GM19468 (cell line): Measurements from ENCODE around the gene ETV6.

Source experiments
- ATAC-seq: cut with Tn5 transposase; IDR thresholded peaks from one replicate; pipeline ENCODE4 v1.9.1; 2021; ENCODE audit warnings: mild to moderate bottlenecking, moderate library complexity, moderate number of reproducible peaks; ENCODE audit not compliant: unreplicated experiment; ENCODE audit errors: extremely low read depth

The ETV6 gene

DNA sequence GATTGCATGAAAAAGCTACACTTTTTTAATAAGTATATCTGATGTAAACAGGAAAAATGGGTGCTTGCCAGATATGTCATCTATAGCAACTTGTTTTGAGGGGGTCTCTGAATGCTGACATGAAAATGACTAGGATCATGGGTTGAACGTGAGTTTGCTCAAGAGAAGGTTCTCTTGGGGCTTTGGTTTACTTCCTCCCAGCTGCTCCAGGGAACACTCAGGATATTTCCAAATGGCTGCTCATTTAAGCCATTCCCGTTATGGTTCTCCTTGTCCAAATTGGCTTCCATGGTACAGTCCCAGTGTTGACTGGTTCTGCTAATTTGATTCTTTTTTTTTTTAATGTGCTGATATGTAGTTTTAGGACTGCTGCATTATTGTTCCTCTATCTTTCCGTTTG, 118.3 kb downstream of the ETV6 start:
- ATAC-seq, result no peak

DNA sequence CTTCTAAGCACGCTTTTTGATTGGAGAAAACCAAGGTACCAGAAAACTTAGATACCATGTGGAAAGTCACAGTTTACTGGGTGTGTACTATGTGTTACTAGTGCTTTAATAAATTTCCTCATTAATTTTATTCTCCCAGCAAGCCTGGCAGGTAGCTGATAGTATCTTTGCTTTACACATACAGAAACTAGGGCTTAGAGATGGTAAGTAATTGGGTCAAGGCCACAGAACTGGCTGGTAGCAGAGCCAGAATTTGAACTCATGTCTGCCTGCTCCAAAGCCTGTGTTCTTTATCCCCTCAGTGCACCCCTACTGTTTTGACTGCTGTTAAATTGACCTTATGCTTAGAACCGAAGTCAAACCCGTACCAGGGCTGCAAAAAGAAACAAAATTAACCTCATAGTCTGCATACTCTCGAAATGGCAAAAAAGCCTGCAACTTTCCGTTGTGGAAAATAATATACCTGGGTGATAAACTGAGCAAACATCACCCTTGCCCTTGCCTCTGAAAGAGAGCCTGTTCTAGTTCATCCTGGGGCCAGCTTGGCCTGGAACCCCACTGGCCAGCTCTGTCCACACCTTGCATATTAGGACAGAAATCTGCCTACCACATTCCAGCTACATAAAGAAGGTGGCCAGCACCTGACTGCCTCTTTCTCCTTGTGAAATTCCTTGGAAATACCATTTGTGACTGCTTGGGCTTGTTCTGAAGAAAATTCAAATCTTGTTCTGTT, 118.9 kb downstream of the ETV6 start:
- no peak for ATAC-seq

GRCh38 chr12:11769723-11770514, 120.4 kb downstream of the ETV6 start:
- no peak for ATAC-seq

GRCh38 chr12:11771356-11771755, 121.9 kb downstream of the ETV6 start:
- ATAC-seq, result no peak

DNA sequence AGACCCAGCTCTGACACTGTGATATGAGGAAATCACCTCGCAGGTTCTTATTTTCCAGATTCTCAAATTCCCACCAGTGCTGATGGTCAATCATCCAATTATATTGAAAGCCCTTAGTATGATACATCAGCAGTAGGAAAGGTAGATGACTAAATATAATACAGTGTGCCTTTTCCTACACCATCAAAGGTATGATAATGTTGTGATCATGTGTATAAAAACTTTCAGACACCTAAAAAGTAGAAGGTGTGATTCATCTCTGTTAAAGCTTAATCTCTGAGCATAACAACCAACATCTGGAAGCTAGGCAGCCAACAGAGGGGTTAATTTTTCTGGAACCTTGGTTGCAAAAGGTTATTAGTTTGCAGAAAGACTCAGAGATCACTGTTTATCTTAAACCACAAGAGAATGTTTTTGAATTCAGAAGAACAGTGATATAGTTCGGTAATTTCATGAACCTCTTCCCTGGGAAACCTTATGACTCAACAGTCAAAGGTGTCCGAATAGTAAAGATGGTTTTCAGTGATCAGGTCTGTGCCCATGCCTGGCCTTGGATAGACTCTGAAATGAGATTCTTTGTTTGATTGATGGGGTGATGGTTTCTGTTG, 122.5 kb downstream of the ETV6 start:
- no peak for ATAC-seq

DNA sequence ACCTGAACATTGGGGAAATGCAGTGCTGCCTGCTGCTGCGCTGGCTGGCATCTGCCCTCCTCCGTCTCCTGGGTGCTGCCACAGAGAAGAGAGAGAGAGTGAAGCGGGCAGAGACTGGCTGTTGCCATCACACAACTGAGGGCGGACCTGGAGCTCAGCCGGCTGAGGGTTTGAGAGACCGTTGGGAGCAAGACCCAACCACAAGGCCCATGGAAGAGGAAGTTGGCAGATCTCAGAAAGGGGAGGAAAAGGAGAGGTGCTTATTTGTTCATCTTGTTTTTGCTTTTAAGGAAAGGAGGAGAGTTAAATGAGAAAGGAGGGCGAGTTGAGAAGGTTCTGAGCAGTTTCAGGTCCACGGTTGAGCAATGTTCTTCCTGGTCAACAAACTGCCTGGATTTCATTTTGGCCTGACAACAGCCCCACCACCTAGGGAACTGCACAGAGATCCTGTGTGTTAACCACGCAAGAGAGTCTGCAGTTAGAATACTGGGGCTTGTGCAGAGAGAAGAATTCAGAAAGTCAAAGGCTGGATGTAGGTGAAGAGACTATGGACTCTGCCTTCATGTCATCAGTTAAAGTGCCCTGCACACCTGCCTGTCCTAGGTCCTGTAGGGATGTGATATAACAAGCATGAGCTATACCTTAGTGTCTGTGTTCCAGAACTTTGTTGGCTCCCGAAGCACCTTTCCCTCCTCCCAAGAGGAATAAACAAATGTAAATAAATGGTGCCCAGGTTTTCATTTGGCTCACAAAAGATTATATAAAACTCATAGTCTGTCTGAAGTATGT, 124.6 kb downstream of the ETV6 start:
- ATAC-seq, result no peak

DNA sequence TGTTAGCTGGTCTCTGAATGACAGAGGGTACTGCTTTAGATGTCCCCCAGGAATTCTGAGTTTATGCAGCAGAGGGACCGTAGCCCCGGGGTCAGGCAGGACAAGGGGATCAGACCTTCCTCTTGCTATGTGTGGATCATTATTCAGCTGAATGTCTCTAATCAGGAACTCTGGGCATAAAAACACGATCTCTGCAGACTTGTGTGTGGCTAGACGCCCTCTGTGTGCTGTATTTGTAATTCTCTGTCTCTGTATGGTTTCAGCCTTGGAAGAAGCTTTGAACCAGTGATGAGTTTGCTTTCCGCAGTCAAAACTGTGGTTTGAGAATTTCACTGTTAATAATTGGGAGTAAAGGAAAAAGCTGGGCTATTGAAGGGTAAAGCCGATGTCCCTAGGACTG, 125.3 kb downstream of the ETV6 start:
- no peak for ATAC-seq

DNA sequence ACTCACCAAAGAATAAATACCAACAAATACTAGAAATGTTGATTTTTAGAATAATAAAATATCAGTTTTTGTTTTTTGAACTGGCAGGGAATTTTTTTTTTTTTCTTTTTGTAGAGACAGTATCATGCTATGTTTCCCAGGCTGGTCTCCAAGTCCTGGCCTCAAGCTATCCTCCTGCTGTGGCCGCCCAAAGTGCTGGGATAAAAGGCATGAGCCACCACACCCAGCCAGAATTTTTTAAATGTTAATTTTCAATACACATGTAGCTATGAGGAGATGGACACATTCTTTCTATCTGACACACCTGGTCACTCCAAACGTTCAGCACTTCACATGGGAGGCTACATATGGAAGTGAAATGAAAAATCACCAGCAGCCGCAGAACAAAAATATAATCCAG, 126.8 kb downstream of the ETV6 start:
- no peak for ATAC-seq

DNA sequence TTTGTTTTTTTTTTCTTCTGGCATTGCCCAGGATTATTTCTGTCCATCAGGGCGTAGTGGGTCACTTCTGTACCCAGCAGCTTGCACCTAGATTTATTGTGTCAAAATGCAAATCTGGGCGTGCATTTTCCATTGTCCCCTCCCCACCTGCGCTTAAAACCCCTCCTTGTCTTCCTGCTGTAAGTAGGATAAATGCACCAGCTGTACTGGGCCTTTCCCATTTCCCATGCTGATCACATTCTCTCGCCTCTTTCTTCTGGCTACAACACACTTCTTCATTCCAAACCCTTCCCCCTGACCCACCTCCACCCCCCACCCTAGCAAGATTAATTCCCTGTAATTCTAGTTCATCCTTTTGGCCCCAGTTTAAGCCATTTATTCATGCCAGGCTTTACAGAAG, 128.0 kb downstream of the ETV6 start:
- no peak for ATAC-seq

GRCh38 chr12:11777962-11778361, 128.5 kb downstream of the ETV6 start:
- ATAC-seq, result no peak

DNA sequence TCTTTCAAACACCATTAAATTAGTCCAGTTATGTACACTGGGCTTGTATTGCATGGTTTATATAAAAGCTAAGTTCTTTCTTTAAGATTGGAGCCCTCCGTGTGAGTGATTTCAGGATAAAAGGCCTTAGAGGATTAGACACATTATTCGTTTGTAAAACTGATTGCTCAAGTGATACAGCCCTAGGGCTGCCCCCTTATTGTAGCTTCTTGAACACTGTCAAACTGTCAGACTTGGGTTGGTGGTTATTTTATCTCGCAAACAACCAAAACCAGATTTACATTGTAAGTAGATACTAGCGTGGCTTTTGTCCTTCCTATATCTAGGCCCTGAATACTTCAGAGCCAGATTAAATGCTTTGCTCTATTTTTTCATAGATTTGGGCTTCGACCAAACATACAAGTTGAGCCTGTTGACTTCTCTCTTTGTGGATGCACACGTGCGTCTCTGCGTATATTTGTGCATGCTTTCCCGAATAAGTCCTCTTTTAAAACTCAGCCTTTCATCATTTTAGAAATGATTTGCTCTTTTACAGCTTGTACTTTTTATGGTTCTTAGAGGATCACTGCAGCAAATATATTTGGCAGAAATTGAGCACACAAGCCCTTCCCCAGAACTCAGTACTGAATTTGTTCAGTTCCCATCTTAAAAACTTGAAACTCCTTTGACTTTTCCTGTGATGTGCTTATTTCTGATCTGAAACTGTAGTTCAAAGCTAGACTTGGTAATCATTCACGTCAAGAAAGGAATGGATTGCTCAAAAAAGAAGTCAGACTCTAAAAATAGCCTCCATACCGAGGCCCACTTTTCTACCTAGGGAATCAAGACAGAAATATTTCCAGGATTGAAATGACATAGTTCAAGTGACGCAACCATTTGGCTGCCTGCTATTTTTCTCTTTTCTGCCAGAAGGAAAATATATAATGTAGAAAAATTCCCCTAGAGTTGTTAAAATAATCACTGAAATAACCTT, 129.5 kb downstream of the ETV6 start:
- no peak for ATAC-seq

DNA sequence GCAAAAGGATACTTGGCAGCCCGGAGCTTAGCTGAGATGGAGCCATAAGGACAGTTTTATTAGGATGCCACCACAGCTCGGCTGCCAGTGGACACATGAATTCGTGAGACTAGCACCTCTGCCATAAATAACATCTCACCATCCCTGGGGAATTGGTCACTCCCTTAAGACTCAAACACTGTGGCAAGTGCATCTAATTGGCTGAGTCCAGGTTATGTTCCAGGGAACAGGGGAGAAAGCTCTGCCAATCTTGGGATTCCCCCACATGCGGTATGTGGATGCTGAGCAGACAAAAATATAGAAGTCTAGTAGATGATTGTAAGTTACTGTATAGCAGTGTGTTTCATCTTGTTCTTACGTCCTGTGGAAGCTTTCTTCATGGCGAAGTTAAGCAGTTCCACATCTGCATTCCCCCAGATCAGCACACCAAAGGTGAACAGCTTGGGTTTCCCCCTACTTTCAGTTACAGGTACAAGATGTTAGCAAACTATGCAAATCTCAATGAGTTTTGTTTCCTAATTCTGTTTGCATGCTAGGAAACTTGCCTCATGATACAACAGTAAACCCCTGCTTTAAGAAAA, 131.1 kb downstream of the ETV6 start:
- peak; percentile 31 for ATAC-seq

GRCh38 chr12:11782914-11783420, 133.5 kb downstream of the ETV6 start:
- no peak for ATAC-seq

GRCh38 chr12:11785712-11786111, 136.2 kb downstream of the ETV6 start:
- no peak for ATAC-seq

DNA sequence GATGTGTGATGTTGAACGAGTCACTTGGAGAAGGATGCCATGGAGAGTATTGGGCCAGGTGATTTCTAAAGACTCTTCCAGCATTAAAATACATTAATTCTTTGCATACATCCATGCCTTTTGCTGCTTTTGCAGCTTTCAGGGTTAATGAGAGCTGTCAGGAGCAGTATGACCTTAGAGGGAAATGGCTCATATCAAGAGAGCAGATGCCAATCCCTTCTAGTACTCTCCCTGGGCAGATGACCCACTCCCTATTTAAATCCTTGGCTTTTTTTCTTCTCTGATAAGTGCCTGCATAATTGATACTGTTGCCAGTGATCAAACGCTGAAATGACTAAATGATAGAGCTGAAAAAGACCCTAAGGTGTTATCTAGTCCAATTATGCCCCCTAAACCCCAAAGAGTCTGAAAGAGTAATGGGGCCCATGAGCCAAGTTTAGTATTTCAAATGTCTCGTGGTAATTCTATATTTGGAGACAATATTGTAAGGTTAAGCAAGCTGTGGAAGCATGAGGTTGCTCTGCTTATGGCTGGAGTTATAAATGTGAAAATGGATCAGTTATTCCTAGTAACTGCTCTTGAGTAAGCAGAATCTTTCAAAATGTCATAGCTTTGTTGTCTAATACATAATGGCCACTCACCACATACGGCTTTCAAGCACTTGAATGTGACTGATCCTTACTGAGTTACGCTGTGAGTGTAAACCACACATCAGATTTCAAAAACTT, 137.3 kb downstream of the ETV6 start:
- ATAC-seq, result no peak

DNA sequence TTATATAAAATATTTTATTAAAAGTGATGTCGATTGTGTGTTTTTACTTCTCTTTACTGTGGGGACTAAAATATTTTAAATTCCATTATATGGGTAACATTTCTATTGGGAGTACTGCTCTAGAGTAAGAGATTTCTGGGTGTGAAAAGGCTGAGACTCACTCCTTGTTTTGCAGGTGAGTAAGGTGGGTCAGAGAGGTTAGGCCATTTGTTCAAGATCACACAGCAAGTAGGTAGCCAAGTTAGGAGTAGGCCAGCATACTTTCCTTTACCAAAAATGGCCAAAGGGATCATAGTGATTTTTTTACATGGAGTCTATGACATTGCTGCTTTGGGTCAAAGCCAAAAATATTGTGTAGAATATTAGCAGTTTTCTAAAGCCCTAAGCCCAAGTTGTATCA, 138.0 kb downstream of the ETV6 start:
- no peak for ATAC-seq

DNA sequence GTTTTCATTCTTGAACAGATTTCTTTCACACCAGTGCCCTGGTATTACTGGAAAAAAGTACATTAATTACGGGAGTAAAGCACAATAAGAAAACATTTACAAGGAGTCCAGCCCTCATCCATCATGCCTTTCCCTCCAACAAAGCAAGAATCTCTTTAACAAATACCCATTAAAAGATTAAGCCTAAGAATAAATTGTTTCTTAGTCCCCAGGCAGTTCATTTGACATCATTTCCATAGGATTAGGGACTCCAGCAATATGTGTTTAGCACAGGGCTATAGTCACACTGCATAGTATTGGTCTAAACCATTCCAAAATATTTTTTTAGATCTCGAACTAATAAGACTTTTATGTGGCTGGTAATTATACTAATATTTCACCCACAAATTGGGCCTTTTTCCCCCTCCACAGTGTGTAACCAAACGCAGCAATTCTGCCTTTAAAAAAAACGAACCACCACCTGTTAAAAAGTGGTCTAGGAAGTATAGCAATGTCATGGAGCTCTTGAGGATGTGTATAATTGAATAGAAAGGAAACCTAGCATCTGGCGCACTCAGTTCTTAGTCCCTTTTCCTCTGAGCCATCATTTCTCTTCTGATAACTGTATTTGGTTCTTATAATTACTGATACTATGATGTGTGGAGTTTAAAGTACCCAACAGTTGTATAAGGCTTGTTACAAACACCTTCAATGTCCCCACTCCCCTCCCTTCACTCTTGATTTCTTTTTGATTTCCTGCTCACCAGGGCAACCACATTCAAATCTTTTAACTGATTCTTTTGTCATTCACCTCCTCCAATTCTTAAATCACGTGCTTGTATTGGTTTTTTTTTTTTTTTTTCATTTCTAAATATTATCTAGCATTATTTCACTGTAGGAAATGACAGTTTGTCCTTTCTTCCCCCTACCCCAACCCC, 138.7 kb downstream of the ETV6 start:
- no peak for ATAC-seq
